ENCODE data around the gene TGDS.
A peak's percentile ranks its signal among the peaks of the same experiment; 100 is the strongest.
"Not testable (repeated sequence)": the region's sequence is repeated elsewhere in the genome, so short reads cannot be mapped to it uniquely, and the experiment has no call there.

TGDS gene

DNA sequence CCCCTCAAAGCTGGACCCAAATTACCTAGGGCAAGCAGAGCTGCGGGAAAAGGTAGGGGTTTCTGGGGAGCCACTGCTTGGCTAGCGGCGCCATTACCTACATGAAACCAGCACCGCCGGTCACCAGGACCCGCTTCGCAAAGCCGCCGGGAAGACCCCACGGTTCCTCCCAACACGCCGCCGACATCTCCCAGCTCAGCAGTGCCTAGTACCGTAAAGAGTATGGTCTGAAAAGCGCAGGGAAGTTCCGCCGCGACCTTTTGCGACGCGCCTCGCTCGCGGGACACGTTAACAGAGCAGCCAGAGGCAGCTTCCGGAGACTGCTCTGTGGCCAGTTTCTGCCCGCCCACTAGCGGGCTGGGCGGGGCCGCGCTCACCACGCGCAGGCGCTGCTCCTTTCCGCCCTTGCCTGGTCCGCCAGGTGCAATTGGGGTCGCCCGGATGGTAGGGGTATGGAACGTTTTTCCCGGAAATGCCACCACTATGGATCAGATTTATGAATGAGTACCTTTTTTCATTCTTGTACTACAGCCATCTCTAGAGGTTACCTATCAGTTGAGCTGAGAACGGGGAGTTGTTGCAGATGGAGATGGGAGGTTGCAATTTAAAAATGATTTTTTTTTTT, at the start of gene TGDS:
TSS of gene TGDS (minus strand) at position 203 of the 625 bp plus-strand sequence. CDS start at position 187, 16 bp downstream.
- H3K9me2 ChIP-seq (ENCODE audit: low read depth, low read length), result no peaks in the 10 kb centered on the region
- H3F3A ChIP-seq (ENCODE audit: insufficient read depth, low read length), result peaks cover 10% of the 10 kb centered on the region
- H3K9me3 ChIP-seq (ENCODE audit: low read length), result no peaks in the 10 kb centered on the region
- H3K4me2 ChIP-seq (ENCODE audit: low read length), result peak within 1 kb of the TSS; percentile 84
- H3K27me3 ChIP-seq (ENCODE audit: insufficient read depth, low read length), result no peaks in the 10 kb centered on the region
- peak within 1 kb of the TSS; percentile 86 for H3K4me3 ChIP-seq (ENCODE audit: low read depth, low read length, poor library complexity, severe bottlenecking)
- H3K79me2 ChIP-seq (ENCODE audit: insufficient read depth, low read length), result peaks cover 28% of the 10 kb centered on the region
- peak within 1 kb of the TSS; percentile 90 for H3K9ac ChIP-seq (ENCODE audit: low read length)
- H3K36me3 ChIP-seq (ENCODE audit: insufficient read depth, low read length), result peaks cover 30% of the 10 kb centered on the region
- H2AFZ ChIP-seq (ENCODE audit: low read length), result peak within 1 kb of the TSS; percentile 52; the same call in 1 of the 2 replicates
- no peaks in the 10 kb centered on the region for H4K20me1 ChIP-seq (ENCODE audit: insufficient read depth, low read length)
- peak within 1 kb of the TSS; percentile 63 for H3K27ac ChIP-seq (ENCODE audit: low read depth, low read length, poor library complexity, severe bottlenecking)
- H3K4me1 ChIP-seq (ENCODE audit: insufficient read depth, low read length, severe bottlenecking), result peaks cover 29% of the 10 kb centered on the region
- TF ChIP-seq CTCF (IDR thresholded peaks at IDR 0.05; ENCODE audit: low read length), result no peak
- TF ChIP-seq EZH2 (IDR thresholded peaks at IDR 0.05; ENCODE audit: borderline replicate concordance, low read length), result no peak

DNA sequence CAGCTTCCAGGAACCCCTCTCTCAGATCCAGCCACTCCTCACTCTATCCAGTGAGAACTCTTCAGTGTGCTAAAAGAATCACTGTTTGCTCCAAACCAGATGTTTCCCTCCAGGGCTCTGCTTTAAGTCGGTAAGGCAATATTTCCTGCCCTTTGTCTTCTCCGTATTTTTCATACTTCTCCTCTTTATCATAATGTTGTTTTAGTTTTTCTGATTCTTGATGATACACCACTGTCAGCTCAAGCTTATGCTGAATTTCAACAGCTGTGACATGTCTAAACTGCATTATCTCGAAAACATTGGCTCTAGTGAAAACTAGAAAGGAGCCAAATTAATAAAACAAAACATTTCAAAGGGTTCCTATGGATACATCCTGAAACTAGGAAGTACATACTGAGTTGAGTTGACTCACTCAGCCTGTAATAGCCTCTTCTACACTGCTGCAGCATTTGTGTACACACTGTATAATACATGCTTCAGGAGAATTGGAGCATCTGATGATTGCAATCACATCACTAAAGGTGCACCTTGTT, 45.5 kb upstream of the TGDS start:
- H2AFZ ChIP-seq (ENCODE audit: low read length), result no peak overlapping the region
- no peaks in the 10 kb centered on the region for H3K9me2 ChIP-seq (ENCODE audit: low read depth, low read length)
- TF ChIP-seq EZH2 (IDR thresholded peaks at IDR 0.05; ENCODE audit: borderline replicate concordance, low read length) (no peak), CTCF (IDR thresholded peaks at IDR 0.05; ENCODE audit: low read length) (no peak)
- H3K79me2 ChIP-seq (ENCODE audit: insufficient read depth, low read length), result no peaks in the 10 kb centered on the region
- H4K20me1 ChIP-seq (ENCODE audit: insufficient read depth, low read length), result no peaks in the 10 kb centered on the region
- no peak overlapping the region for H3K27ac ChIP-seq (ENCODE audit: low read depth, low read length, poor library complexity, severe bottlenecking)
- no peak overlapping the region for H3K4me2 ChIP-seq (ENCODE audit: low read length)
- no peak overlapping the region for H3K4me3 ChIP-seq (ENCODE audit: low read depth, low read length, poor library complexity, severe bottlenecking)
- H3K27me3 ChIP-seq (ENCODE audit: insufficient read depth, low read length), result no peaks in the 10 kb centered on the region
- no peaks in the 10 kb centered on the region for H3F3A ChIP-seq (ENCODE audit: insufficient read depth, low read length)
- no peaks in the 10 kb centered on the region for H3K4me1 ChIP-seq (ENCODE audit: insufficient read depth, low read length, severe bottlenecking)
- no peak overlapping the region for H3K9ac ChIP-seq (ENCODE audit: low read length)
- H3K36me3 ChIP-seq (ENCODE audit: insufficient read depth, low read length), result no peaks in the 10 kb centered on the region
- 0 out of 2 replicates have a peak, but pooled peaks cover 2% of the 10 kb centered on the region for H3K9me3 ChIP-seq (ENCODE audit: low read length)

DNA sequence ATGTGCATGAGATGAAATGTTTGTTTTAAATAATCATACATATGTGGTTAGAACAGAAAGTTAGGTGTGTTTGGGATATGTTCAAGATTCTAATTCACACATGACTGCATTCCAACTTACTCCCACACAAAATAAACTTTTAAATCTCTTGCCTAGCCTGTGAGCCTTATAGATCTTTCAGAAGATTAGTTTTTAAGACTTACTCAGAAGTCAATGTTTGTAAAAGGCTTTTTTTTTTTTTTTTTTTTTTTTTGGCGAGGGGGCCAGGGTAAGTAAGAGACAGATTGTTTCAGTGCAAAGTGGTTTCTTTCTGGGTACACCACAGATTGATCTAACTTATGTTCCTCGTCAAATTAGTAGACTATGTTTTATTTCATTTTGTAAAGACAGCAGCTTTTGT, 44.8 kb upstream of the TGDS start:
- H3K9ac ChIP-seq (ENCODE audit: low read length), result no peak overlapping the region
- no peaks in the 10 kb centered on the region for H4K20me1 ChIP-seq (ENCODE audit: insufficient read depth, low read length)
- TF ChIP-seq CTCF (IDR thresholded peaks at IDR 0.05; ENCODE audit: low read length) (no peak), EZH2 (IDR thresholded peaks at IDR 0.05; ENCODE audit: borderline replicate concordance, low read length) (no peak)
- H3K4me1 ChIP-seq (ENCODE audit: insufficient read depth, low read length, severe bottlenecking), result no peaks in the 10 kb centered on the region
- no peak overlapping the region for H3K27ac ChIP-seq (ENCODE audit: low read depth, low read length, poor library complexity, severe bottlenecking)
- H3K36me3 ChIP-seq (ENCODE audit: insufficient read depth, low read length), result no peaks in the 10 kb centered on the region
- H3K27me3 ChIP-seq (ENCODE audit: insufficient read depth, low read length), result no peaks in the 10 kb centered on the region
- H3K9me2 ChIP-seq (ENCODE audit: low read depth, low read length), result no peaks in the 10 kb centered on the region
- H3F3A ChIP-seq (ENCODE audit: insufficient read depth, low read length), result no peaks in the 10 kb centered on the region
- no peak overlapping the region for H3K4me3 ChIP-seq (ENCODE audit: low read depth, low read length, poor library complexity, severe bottlenecking)
- H3K4me2 ChIP-seq (ENCODE audit: low read length), result no peak overlapping the region
- H3K79me2 ChIP-seq (ENCODE audit: insufficient read depth, low read length), result no peaks in the 10 kb centered on the region
- 0 out of 2 replicates have a peak, but pooled peaks cover 2% of the 10 kb centered on the region for H3K9me3 ChIP-seq (ENCODE audit: low read length)
- no peak overlapping the region for H2AFZ ChIP-seq (ENCODE audit: low read length)

- not testable (repeated sequence) for H3K4me1 ChIP-seq (ENCODE audit: insufficient read depth, low read length, severe bottlenecking); H3K4me3 ChIP-seq (ENCODE audit: low read depth, low read length, poor library complexity, severe bottlenecking); H3K9ac ChIP-seq (ENCODE audit: low read length); H3K9me3 ChIP-seq (ENCODE audit: low read length); H2AFZ ChIP-seq (ENCODE audit: low read length); H3F3A ChIP-seq (ENCODE audit: insufficient read depth, low read length); H3K4me2 ChIP-seq (ENCODE audit: low read length); H3K27me3 ChIP-seq (ENCODE audit: insufficient read depth, low read length); H3K27ac ChIP-seq (ENCODE audit: low read depth, low read length, poor library complexity, severe bottlenecking); H4K20me1 ChIP-seq (ENCODE audit: insufficient read depth, low read length); H3K9me2 ChIP-seq (ENCODE audit: low read depth, low read length); H3K79me2 ChIP-seq (ENCODE audit: insufficient read depth, low read length); H3K36me3 ChIP-seq (ENCODE audit: insufficient read depth, low read length)
Observed at GRCh38 chr13:94637677-94638076, 41.7 kb upstream of the TGDS start.

Data from OCI-LY1 (cell line).